MM.1S (cell line): ENCODE data around the gene ZMYM1.

Experiments
- EZH2phosphoT487 ChIP-seq: fragments of 300-600 bp; sonication (generic); IDR thresholded peaks from 2 replicates; pipeline ENCODE4 v1.6.1; 2018; ENCODE audit warnings: antibody characterized with exemption, low read length
- TF ChIP-seq, protein P1 (sequence below): fragments of 300-600 bp; sonication (generic); IDR thresholded peaks from 2 replicates; pipeline ENCODE4 v1.5.1; 2016; ENCODE audit warnings: antibody characterized with exemption, low read length, mixed read lengths

DNA sequence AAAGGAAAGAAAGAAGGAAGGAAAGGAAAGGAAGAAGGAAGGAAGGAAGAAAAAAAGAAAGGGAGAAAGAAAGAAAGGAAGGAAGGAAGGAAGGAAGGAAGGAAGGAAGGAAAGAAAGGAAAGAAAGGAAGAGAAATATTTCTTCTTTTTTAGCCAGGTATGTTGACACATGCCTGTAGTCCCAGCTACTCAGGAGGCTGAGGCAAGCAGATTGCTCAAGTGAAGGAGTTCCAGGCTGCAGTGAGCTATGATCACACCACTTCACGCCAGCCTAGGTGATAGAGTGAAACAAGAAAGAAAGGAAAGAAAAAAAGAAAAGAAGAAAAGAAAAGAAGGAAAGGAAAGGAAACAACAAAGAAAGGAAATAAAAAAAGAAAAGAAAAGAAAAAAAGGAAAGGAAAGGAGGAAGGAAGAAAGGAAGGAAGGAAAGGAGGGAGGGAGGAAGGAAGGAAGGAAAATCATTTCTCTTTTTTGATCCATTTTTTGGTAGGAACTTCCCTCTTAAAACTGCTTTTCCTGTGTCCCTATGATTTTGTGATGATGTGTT lies 5.8 kb upstream of the ZMYM1 start:
- TF ChIP-seq, protein P1, sequence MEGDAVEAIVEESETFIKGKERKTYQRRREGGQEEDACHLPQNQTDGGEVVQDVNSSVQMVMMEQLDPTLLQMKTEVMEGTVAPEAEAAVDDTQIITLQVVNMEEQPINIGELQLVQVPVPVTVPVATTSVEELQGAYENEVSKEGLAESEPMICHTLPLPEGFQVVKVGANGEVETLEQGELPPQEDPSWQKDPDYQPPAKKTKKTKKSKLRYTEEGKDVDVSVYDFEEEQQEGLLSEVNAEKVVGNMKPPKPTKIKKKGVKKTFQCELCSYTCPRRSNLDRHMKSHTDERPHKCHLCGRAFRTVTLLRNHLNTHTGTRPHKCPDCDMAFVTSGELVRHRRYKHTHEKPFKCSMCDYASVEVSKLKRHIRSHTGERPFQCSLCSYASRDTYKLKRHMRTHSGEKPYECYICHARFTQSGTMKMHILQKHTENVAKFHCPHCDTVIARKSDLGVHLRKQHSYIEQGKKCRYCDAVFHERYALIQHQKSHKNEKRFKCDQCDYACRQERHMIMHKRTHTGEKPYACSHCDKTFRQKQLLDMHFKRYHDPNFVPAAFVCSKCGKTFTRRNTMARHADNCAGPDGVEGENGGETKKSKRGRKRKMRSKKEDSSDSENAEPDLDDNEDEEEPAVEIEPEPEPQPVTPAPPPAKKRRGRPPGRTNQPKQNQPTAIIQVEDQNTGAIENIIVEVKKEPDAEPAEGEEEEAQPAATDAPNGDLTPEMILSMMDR = no peak
- no peak for TF ChIP-seq EZH2phosphoT487
